Common myeloid progenitor, CD34-positive (primary cell): ENCODE measurements around the gene SIGLEC9.
A peak's percentile ranks its signal among the peaks of the same experiment; 100 is the strongest.

Source experiments
- CTCF ChIA-PET: fragments of 350-600 bp; sonication (Branson Sonifier 250); formaldehyde crosslinking; loops from one replicate; lab custom pipeline; 2021; ENCODE audit warnings: antibody characterized with exemption; lab: Charles Lee
- POLR2A ChIA-PET: fragments of 350-600 bp; sonication (Branson Sonifier 250); formaldehyde crosslinking; loops from one replicate; lab custom pipeline; 2021; ENCODE audit warnings: antibody characterized with exemption; lab: Charles Lee
- DNase-seq, 3 donors: peaks; one replicate each; pipeline versions ENCODE4 v3.0.0 to v3.0.0-alpha.2; 2013
- H3K27ac ChIP-seq, 2 experiments: 1 replicate in 1 of 2; 2 replicates in 1 of 2; pipeline ENCODE4 v1.7.0; 2013; ENCODE audit warnings: inconsistent platforms in 2 of 2, low read length in 2 of 2, mild to moderate bottlenecking in 2 of 2, low read depth in 1 of 2, moderate library complexity in 1 of 2; ENCODE audit not compliant: severe bottlenecking in 2 of 2, insufficient read depth in 1 of 2, poor library complexity in 1 of 2
- H3K27me3 ChIP-seq, 5 experiments: replicated peaks in 2 of 5; 1 replicate in 3 of 5; 2 replicates in 2 of 5; pipeline versions ENCODE4 v1.6.1 to v1.7.0; 2013; ENCODE audit warnings: low read length in 4 of 5, mild to moderate bottlenecking in 2 of 5, moderate library complexity in 2 of 5, inconsistent platforms in 1 of 5; ENCODE audit not compliant: insufficient read depth in 5 of 5, control insufficient read depth in 4 of 5
- H3K36me3 ChIP-seq, 4 experiments: 1 replicate in 2 of 4; 2 replicates in 2 of 4; pipeline versions ENCODE4 v1.6.1 to v1.7.0; 2013; ENCODE audit warnings: low read length in 3 of 4, control low read depth in 1 of 4, mild to moderate bottlenecking in 1 of 4; ENCODE audit not compliant: control insufficient read depth in 4 of 4, insufficient read depth in 4 of 4
- H3K4me1 ChIP-seq, 4 experiments: 1 replicate in 3 of 4; 2 replicates in 1 of 4; pipeline versions ENCODE4 v1.6.1 to v1.7.1; 2013; ENCODE audit warnings: low read length in 3 of 4, mild to moderate bottlenecking in 3 of 4, control low read depth in 1 of 4, inconsistent platforms in 1 of 4, moderate library complexity in 1 of 4; ENCODE audit not compliant: control insufficient read depth in 4 of 4, insufficient read depth in 4 of 4; ENCODE audit errors: control extremely low read depth in 1 of 4
- H3K4me3 ChIP-seq, 7 experiments: 1 replicate in 4 of 7; 2 replicates in 3 of 7; pipeline versions ENCODE4 v1.5.1 to v1.7.0; 2013; ENCODE audit warnings: mild to moderate bottlenecking in 7 of 7, low read length in 6 of 7, moderate library complexity in 6 of 7, inconsistent platforms in 2 of 7, low read depth in 2 of 7, control low read depth in 1 of 7; ENCODE audit not compliant: insufficient read depth in 4 of 7, control insufficient read depth in 1 of 7; ENCODE audit errors: extremely low read depth in 1 of 7
- H3K9me3 ChIP-seq, 5 experiments: 1 replicate in 4 of 5; 2 replicates in 1 of 5; pipeline versions ENCODE4 v1.6.1 to v1.7.1; 2013; ENCODE audit warnings: low read length in 4 of 5, mild to moderate bottlenecking in 2 of 5, inconsistent platforms in 1 of 5, low read depth in 1 of 5, moderate library complexity in 1 of 5; ENCODE audit not compliant: control insufficient read depth in 4 of 5, insufficient read depth in 2 of 5; ENCODE audit errors: control extremely low read depth in 1 of 5
- WGBS: methylation state at CpG from one replicate; pipeline ENCODE4 v1.1.5; 2013; ENCODE audit not compliant: insufficient coverage; 5-methylcytosine and 5-hydroxymethylcytosine counted together

The SIGLEC9 gene

GRCh38 chr19:51127755-51128154 is 3.0 kb downstream of the SIGLEC9 start:
- Histone ChIP-seq H3K4me3 (peak overlapping the region in 4 of 7 experiments; percentile 3 to 30 (median 20)), H3K27me3 (peaks cover 0 to 5% (median 0%) of the 10 kb centered on the region in 5 experiments), H3K9me3 (no peaks in the 10 kb centered on the region), H3K4me1 (peaks cover 13 to 87% (median 38%) of the 10 kb centered on the region in 4 experiments), H3K27ac (no peak overlapping the region), H3K36me3 (no peaks in the 10 kb centered on the region)
- WGBS, result 0% methylated on average over 2 of the region's 4 CpGs
- POLR2A ChIA-PET, result no interaction called here
- CTCF ChIA-PET, result interaction anchor here (1.1 to 1.4 kb wide), 3 partner anchors 14 to 31 kb away, joined by 3 read pairs; no protein-coding TSS in a partner anchor
- peak; percentile 64 to 85 (median 81) for DNase-seq

GRCh38 chr19:51128227-51128626 is 3.5 kb downstream of the SIGLEC9 start:
- H3K27me3 ChIP-seq, result peaks cover 0 to 5% (median 0%) of the 10 kb centered on the region in 5 experiments
- H3K4me1 ChIP-seq, result peaks cover 13 to 82% (median 37%) of the 10 kb centered on the region in 4 experiments
- peak overlapping the region in 2 of 7 experiments; percentile 3 to 10 for H3K4me3 ChIP-seq
- no peaks in the 10 kb centered on the region for H3K9me3 ChIP-seq
- 87% methylated on average over 6 of the region's 7 CpGs for WGBS
- no peak overlapping the region for H3K27ac ChIP-seq
- no peaks in the 10 kb centered on the region for H3K36me3 ChIP-seq
- no peak for DNase-seq
- ChIA-PET CTCF (interaction anchor here (1.1 to 1.4 kb wide), 3 partner anchors 14 to 30 kb away, joined by 3 read pairs; no protein-coding TSS in a partner anchor), POLR2A (no interaction called here)

GRCh38 chr19:51129716-51130115 is 5.0 kb downstream of the SIGLEC9 start:
- Histone ChIP-seq H3K4me3 (no peak overlapping the region), H3K27me3 (peaks cover 0 to 5% (median 0%) of the 10 kb centered on the region in 5 experiments), H3K27ac (no peak overlapping the region), H3K9me3 (no peaks in the 10 kb centered on the region), H3K4me1 (peaks cover 13 to 68% (median 33%) of the 10 kb centered on the region in 4 experiments), H3K36me3 (no peaks in the 10 kb centered on the region)
- CTCF ChIA-PET, result interaction anchor here (1.6 to 1.7 kb wide), 2 partner anchors 27 to 83 kb away, joined by 3 read pairs; no protein-coding TSS in a partner anchor
- no peak for DNase-seq
- WGBS, result 100% methylated on average over 7 of the region's 8 CpGs
- POLR2A ChIA-PET, result no interaction called here

GRCh38 chr19:51131780-51132680 is 7.3 kb downstream of the SIGLEC9 start:
- DNase-seq, result peak; percentile 66 to 84 (median 73)
- CTCF ChIA-PET, result interaction anchor here (1.2 to 2.2 kb wide), 2 partner anchors 20 to 26 kb away, joined by 4 to 6 read pairs; no protein-coding TSS in a partner anchor

GRCh38 chr19:51135004-51135403 is 10.3 kb downstream of the SIGLEC9 start:
- POLR2A ChIA-PET, result interaction anchor here (0.7 kb wide), 1 partner anchor 645 kb away, joined by 3 read pairs; no protein-coding TSS in a partner anchor
- CTCF ChIA-PET, result interaction anchor here (1.1 to 3.6 kb wide), 4 partner anchors 21 to 203 kb away, joined by 3 to 19 read pairs (median 10); no protein-coding TSS in a partner anchor

More at GRCh38 chr19:51131780-51132680, 7.3 kb downstream of the SIGLEC9 start:
- Histone ChIP-seq H3K36me3 (no peaks in the 10 kb centered on the region), H3K27ac (no peak overlapping the region), H3K27me3 (peaks cover 0 to 5% (median 0%) of the 10 kb centered on the region in 5 experiments), H3K4me3 (peak overlapping the region in 3 of 7 experiments; percentile 13 to 26 (median 25)), H3K4me1 (peaks cover 21 to 56% (median 37%) of the 10 kb centered on the region in 4 experiments), H3K9me3 (peaks cover 0 to 6% (median 0%) of the 10 kb centered on the region in 5 experiments)
- WGBS, result 34% methylated on average over 21 of the region's 24 CpGs
- POLR2A ChIA-PET, result no interaction called here

GRCh38 chr19:51135986-51136762 is 11.5 kb downstream of the SIGLEC9 start:
- Histone ChIP-seq H3K9me3 (peaks cover 0 to 6% (median 0%) of the 10 kb centered on the region in 5 experiments), H3K36me3 (no peaks in the 10 kb centered on the region), H3K27me3 (peaks cover 0 to 9% (median 3%) of the 10 kb centered on the region in 5 experiments), H3K4me3 (peak overlapping the region in 1 of 7 experiments; percentile 43), H3K4me1 (peaks cover 18 to 63% (median 46%) of the 10 kb centered on the region in 4 experiments), H3K27ac (no peak overlapping the region)
- WGBS, result 92% methylated on average over 5 of the region's 8 CpGs
- no peak for DNase-seq
- POLR2A ChIA-PET, result interaction anchor here (0.7 kb wide), 1 partner anchor 179 kb away, joined by 4 read pairs; no protein-coding TSS in a partner anchor
- CTCF ChIA-PET, result interaction anchor here (1.7 to 3.6 kb wide), 3 partner anchors 13 to 24 kb away, joined by 5 to 19 read pairs (median 15); no protein-coding TSS in a partner anchor

More at GRCh38 chr19:51135004-51135403, 10.3 kb downstream of the SIGLEC9 start:
- no peaks in the 10 kb centered on the region for H3K36me3 ChIP-seq
- 96% methylated on average over 4 of the region's 5 CpGs for WGBS
- peaks cover 0 to 6% (median 0%) of the 10 kb centered on the region in 5 experiments for H3K9me3 ChIP-seq
- DNase-seq, result no peak
- no peak overlapping the region for H3K4me3 ChIP-seq
- peaks cover 18 to 61% (median 45%) of the 10 kb centered on the region in 4 experiments for H3K4me1 ChIP-seq
- peaks cover 0 to 5% (median 0%) of the 10 kb centered on the region in 5 experiments for H3K27me3 ChIP-seq
- no peak overlapping the region for H3K27ac ChIP-seq
